K562 (cell line): ENCODE measurements around the gene MAP3K14. TPM values are rescaled to one million over a fixed set of nuclear protein-coding genes. Genes with fewer than 3 reads are reported as not detected.
A peak's percentile ranks its signal among the peaks of the same experiment; 100 is the strongest.

ENCODE experiments used
- CREM ChIP-seq: IDR thresholded peaks from 2 replicates; pipeline ENCODE4 v1.6.1; 2014; ENCODE audit warnings: antibody characterized with exemption, low read depth
- ELF1 ChIP-seq: fragments of 200-800 bp; sonication (Bioruptor generic); IDR thresholded peaks from 2 replicates; pipeline ENCODE4 v1.6.1; 2016; ENCODE audit warnings: missing genetic modification characterization, missing compliant biosample characterization
- FOXP1 ChIP-seq: sonication (generic); formaldehyde crosslinking; IDR thresholded peaks from 2 replicates; pipeline ENCODE4 v1.8.0; 2022; ENCODE audit warnings: mild to moderate bottlenecking, missing genetic modification reagents
- FUS ChIP-seq: fragments of 200-400 bp; formaldehyde crosslinking; optimal IDR thresholded peaks from 2 replicates; pipeline ENCODE3; 2017; ENCODE audit warnings: low read depth, low read length
- GATA2 ChIP-seq: sonication (generic); formaldehyde crosslinking; IDR thresholded peaks from 2 replicates; pipeline ENCODE4 v1.4.0; 2020; ENCODE audit warnings: mild to moderate bottlenecking, missing genetic modification reagents
- IFI16 ChIP-seq: fragments of 250-450 bp; sonication (Bioruptor Pico); IDR thresholded peaks from 2 replicates; pipeline ENCODE4 v2.1.2; 2022; ENCODE audit warnings: mild to moderate bottlenecking, inconsistent platforms
- KAT8 ChIP-seq: fragments of 450-650 bp; IDR thresholded peaks from 2 replicates; pipeline ENCODE4 v1.6.1; 2016; ENCODE audit warnings: low read depth, mild to moderate bottlenecking
- MCM7 ChIP-seq, 2 experiments: fragments of 450-650 bp; IDR thresholded peaks; 2 replicates each; pipeline ENCODE4 v1.6.1; 2016 to 2018
- MYNN ChIP-seq, 2 experiments: sonication (generic); formaldehyde crosslinking in 1 of 2; IDR thresholded peaks; 2 replicates each; pipeline versions ENCODE4 v1.5.0 to v1.6.1; 2016 to 2020; ENCODE audit warnings: antibody characterized with exemption in 1 of 2, missing genetic modification reagents in 1 of 2
- NBN ChIP-seq: fragments of 450-650 bp; IDR thresholded peaks from 2 replicates; pipeline ENCODE4 v1.6.1; 2016; ENCODE audit warnings: low read depth, mild to moderate bottlenecking
- NFE2 ChIP-seq: IDR thresholded peaks from 2 replicates; pipeline ENCODE4 v1.6.1; 2014; ENCODE audit warnings: antibody characterized with exemption, low read depth
- PCBP2 ChIP-seq: fragments of 200-400 bp; formaldehyde crosslinking; IDR thresholded peaks from 2 replicates; pipeline ENCODE4 v1.6.1; 2018; ENCODE audit warnings: low read length, low read depth, mild to moderate bottlenecking, moderate library complexity; ENCODE audit not compliant: poor library complexity, severe bottlenecking
- PHB ChIP-seq: fragments of 250-450 bp; sonication (Bioruptor Pico); IDR thresholded peaks from 2 replicates; pipeline ENCODE4 v1.5.0; 2021
- RCOR1 ChIP-seq, 2 experiments: IDR thresholded peaks; 2 replicates each; pipeline ENCODE4 v1.6.1; 2012; ENCODE audit warnings: low read depth in 2 of 2, low read length in 2 of 2, borderline replicate concordance in 1 of 2, improper control_type of control experiment in 1 of 2
- SMARCB1 ChIP-seq: IDR thresholded peaks from 2 replicates; pipeline ENCODE4 v1.6.1; 2011; ENCODE audit warnings: improper control_type of control experiment, low read depth; ENCODE audit not compliant: insufficient read length
- SMC3 ChIP-seq: conservative IDR thresholded peaks from 2 replicates; pipeline ENCODE4 v1.6.1; 2011; ENCODE audit warnings: low read depth, low read length, improper control_type of control experiment; ENCODE audit not compliant: insufficient read depth
- STAG1 ChIP-seq: sonication (generic); formaldehyde crosslinking; IDR thresholded peaks from 2 replicates; pipeline ENCODE4 v1.5.0; 2020; ENCODE audit warnings: missing genetic modification reagents, borderline replicate concordance
- TAF1 ChIP-seq: IDR thresholded peaks from 2 replicates; pipeline ENCODE4 v1.6.1; 2011; ENCODE audit warnings: mild to moderate bottlenecking, low read length, moderate library complexity; ENCODE audit not compliant: insufficient read depth, control insufficient read depth, severe bottlenecking; ENCODE audit errors: extremely low read depth
- TBP ChIP-seq: optimal IDR thresholded peaks from 2 replicates; pipeline ENCODE3; 2011; ENCODE audit warnings: low read depth, low read length, improper control_type of control experiment
- ZNF41 ChIP-seq: fragments of 250-450 bp; sonication (Bioruptor Pico); conservative IDR thresholded peaks from 2 replicates; pipeline ENCODE4 v1.4.0; 2020; ENCODE audit warnings: mild to moderate bottlenecking
- polyA plus RNA-seq, 8 experiments: library from polyadenylated mRNA; depleted of rRNA in 4 of 8; stranded (reverse) in 5 of 8; unstranded in 3 of 8; fragments of >200 nt; fragmentation: Nextera tagmentation in 2 of 8; fragmentation: Illumina TruSeq in 1 of 8; extraction: Ambion mirVana in 2 of 8; extraction: Trizol in 1 of 8; gene quantifications; 2 replicates each; pipeline versions ENCODE4 v1.2.1 to v1.2.3, GENCODE V29; 2011 to 2014; ENCODE audit warnings: inconsistent platforms in 1 of 8, missing spikeins in 1 of 8
- total RNA-seq, 7 experiments: library from RNA; depleted of rRNA in 6 of 7; stranded (reverse); fragments of >200 nt in 6 of 7; fragmentation: Illumina TruSeq in 2 of 7; extraction: Trizol in 2 of 7; gene quantifications; 2 replicates each; pipeline versions ENCODE4 v1.2.1 to v1.2.3, GENCODE V29; 2011 to 2021; ENCODE audit warnings: low replicate concordance in 1 of 7
- TF ChIP-seq, protein P1 (sequence below): sonication (generic); formaldehyde crosslinking; IDR thresholded peaks from 2 replicates; pipeline ENCODE4 v1.8.1; 2023; ENCODE audit warnings: mild to moderate bottlenecking, missing genetic modification reagents
- TF ChIP-seq, protein P2 (sequence below): sonication (generic); formaldehyde crosslinking; IDR thresholded peaks from 2 replicates; pipeline ENCODE4 v1.8.0; 2022; ENCODE audit warnings: missing genetic modification reagents, mild to moderate bottlenecking, moderate library complexity, borderline replicate concordance
- TF ChIP-seq, protein P3 (sequence below): fragments of 200-800 bp; sonication (Bioruptor generic); IDR thresholded peaks from 2 replicates; pipeline ENCODE4 v1.6.1; 2017; ENCODE audit warnings: missing genetic modification characterization, missing compliant biosample characterization
- TF ChIP-seq, protein P4 (sequence below): fragments of 450-650 bp; IDR thresholded peaks from 2 replicates; pipeline ENCODE4 v1.6.1; 2017; ENCODE audit warnings: mild to moderate bottlenecking, moderate library complexity

Gene MAP3K14
- total and polyA plus RNA-seq, 9 of the 15 experiments (the other 6 are each of a cell fraction or from before 2014, with no cell fraction given) = 0.45 to 8.7 (median 3.2) TPM

DNA sequence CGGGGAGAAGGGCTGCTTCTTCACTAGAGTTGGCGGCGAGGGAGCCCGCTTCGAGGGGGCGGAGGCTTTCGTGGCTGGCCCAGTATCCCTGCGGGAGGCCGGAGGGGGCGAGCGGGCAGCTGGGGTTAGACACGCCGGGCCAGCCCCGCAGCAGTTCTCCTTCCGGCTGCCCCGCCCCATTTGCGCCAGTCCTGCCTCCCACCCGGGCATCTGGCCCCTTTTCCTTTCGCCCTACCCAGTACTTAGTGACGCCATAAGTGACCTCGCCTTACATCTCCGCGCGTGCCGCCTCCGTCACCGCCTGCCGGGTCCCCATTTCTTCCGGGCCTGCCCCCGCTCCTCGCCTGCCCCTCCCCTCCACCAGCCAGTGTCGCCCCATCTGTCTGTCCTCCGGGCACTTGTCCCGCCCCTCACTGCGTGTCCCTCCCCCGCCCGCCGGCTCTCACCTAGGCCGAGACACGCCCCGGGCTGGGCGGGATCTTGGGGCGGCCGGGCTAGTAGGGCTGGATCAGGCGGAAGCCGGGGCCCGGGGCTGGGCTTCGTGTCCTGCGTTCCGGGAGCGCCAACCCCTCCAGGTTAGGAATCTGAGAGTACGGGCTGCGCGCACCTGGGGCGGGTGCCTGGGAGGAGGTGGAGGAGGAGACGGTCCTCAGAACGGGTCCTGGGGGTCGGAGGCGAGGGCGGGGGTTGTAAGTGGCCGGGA is 69.2 kb downstream of the MAP3K14 start (continued):
- TF ChIP-seq FUS = no peak
- no peak for TF ChIP-seq IFI16
- peak; percentile 67 for TF ChIP-seq ELF1 (tag)
- no peak for TF ChIP-seq PHB (CRISPR knock-in tag)
- no peak for TF ChIP-seq KAT8
- TF ChIP-seq, protein P1, sequence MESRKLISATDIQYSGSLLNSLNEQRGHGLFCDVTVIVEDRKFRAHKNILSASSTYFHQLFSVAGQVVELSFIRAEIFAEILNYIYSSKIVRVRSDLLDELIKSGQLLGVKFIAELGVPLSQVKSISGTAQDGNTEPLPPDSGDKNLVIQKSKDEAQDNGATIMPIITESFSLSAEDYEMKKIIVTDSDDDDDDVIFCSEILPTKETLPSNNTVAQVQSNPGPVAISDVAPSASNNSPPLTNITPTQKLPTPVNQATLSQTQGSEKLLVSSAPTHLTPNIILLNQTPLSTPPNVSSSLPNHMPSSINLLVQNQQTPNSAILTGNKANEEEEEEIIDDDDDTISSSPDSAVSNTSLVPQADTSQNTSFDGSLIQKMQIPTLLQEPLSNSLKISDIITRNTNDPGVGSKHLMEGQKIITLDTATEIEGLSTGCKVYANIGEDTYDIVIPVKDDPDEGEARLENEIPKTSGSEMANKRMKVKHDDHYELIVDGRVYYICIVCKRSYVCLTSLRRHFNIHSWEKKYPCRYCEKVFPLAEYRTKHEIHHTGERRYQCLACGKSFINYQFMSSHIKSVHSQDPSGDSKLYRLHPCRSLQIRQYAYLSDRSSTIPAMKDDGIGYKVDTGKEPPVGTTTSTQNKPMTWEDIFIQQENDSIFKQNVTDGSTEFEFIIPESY (CRISPR knock-in tag) = no peak
- TF ChIP-seq NBN = peak; percentile 82
- no peak for TF ChIP-seq MCM7 (IDR thresholded peaks at IDR 0.05)
- TF ChIP-seq, protein P2, sequence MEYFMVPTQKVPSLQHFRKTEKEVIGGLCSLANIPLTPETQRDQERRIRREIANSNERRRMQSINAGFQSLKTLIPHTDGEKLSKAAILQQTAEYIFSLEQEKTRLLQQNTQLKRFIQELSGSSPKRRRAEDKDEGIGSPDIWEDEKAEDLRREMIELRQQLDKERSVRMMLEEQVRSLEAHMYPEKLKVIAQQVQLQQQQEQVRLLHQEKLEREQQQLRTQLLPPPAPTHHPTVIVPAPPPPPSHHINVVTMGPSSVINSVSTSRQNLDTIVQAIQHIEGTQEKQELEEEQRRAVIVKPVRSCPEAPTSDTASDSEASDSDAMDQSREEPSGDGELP (CRISPR knock-in tag) = peak; percentile 77; the same call in 1 of the 2 replicates
- TF ChIP-seq MYNN (IDR thresholded peaks at IDR 0.05) = peak; percentile 63; the same call in 1 of the 2 replicates
- no peak for TF ChIP-seq MYNN (CRISPR knock-in tag; IDR thresholded peaks at IDR 0.05)
- TF ChIP-seq ZNF41 = no peak
- TF ChIP-seq, protein P3, sequence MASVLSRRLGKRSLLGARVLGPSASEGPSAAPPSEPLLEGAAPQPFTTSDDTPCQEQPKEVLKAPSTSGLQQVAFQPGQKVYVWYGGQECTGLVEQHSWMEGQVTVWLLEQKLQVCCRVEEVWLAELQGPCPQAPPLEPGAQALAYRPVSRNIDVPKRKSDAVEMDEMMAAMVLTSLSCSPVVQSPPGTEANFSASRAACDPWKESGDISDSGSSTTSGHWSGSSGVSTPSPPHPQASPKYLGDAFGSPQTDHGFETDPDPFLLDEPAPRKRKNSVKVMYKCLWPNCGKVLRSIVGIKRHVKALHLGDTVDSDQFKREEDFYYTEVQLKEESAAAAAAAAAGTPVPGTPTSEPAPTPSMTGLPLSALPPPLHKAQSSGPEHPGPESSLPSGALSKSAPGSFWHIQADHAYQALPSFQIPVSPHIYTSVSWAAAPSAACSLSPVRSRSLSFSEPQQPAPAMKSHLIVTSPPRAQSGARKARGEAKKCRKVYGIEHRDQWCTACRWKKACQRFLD (CRISPR knock-in tag) = no peak
- TF ChIP-seq, protein P4, sequence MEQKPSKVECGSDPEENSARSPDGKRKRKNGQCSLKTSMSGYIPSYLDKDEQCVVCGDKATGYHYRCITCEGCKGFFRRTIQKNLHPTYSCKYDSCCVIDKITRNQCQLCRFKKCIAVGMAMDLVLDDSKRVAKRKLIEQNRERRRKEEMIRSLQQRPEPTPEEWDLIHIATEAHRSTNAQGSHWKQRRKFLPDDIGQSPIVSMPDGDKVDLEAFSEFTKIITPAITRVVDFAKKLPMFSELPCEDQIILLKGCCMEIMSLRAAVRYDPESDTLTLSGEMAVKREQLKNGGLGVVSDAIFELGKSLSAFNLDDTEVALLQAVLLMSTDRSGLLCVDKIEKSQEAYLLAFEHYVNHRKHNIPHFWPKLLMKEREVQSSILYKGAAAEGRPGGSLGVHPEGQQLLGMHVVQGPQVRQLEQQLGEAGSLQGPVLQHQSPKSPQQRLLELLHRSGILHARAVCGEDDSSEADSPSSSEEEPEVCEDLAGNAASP = no peak
- no peak for TF ChIP-seq FOXP1 (CRISPR knock-in tag)
- TF ChIP-seq CREM = peak; percentile 98
- peak; percentile 39 for TF ChIP-seq TAF1
- no peak for TF ChIP-seq PCBP2
- TF ChIP-seq NFE2 = no peak
- TF ChIP-seq RCOR1 (IDR thresholded peaks at IDR 0.05; ENCODE audit: borderline replicate concordance in 1 of 2, low read depth in 2 of 2, low read length in 2 of 2) = no peak
- no peak for TF ChIP-seq GATA2
- TF ChIP-seq TBP = no peak
- no peak for TF ChIP-seq STAG1 (CRISPR knock-in tag)
- TF ChIP-seq SMARCB1 = no peak
- no peak for TF ChIP-seq SMC3
